ENCODE measurements around the gene OXT. TPM values are rescaled to one million over a fixed set of nuclear protein-coding genes. Genes with fewer than 3 reads are reported as not detected.

The OXT gene
- total RNA-seq, 1 donor from 2014 or later = not detected

- Histone ChIP-seq H3K36me3 (ENCODE audit: control insufficient read depth, insufficient read depth, low read length) (no peaks in the 10 kb centered on the region), H3K27me3 (ENCODE audit: control insufficient read depth, insufficient read depth, low read length) (peaks cover 13% of the 10 kb centered on the region), H3K4me3 (ENCODE audit: low read depth, low read length) (no peak overlapping the region)
- DNase-seq (ENCODE audit: low read depth) = no peak
- TF ChIP-seq, protein P1, sequence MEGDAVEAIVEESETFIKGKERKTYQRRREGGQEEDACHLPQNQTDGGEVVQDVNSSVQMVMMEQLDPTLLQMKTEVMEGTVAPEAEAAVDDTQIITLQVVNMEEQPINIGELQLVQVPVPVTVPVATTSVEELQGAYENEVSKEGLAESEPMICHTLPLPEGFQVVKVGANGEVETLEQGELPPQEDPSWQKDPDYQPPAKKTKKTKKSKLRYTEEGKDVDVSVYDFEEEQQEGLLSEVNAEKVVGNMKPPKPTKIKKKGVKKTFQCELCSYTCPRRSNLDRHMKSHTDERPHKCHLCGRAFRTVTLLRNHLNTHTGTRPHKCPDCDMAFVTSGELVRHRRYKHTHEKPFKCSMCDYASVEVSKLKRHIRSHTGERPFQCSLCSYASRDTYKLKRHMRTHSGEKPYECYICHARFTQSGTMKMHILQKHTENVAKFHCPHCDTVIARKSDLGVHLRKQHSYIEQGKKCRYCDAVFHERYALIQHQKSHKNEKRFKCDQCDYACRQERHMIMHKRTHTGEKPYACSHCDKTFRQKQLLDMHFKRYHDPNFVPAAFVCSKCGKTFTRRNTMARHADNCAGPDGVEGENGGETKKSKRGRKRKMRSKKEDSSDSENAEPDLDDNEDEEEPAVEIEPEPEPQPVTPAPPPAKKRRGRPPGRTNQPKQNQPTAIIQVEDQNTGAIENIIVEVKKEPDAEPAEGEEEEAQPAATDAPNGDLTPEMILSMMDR (IDR thresholded peaks at IDR 0.05; ENCODE audit: insufficient read depth, low read length, poor library complexity, severe bottlenecking) = no peak
These were observed 4.0 kb upstream of the OXT start for GRCh38 chr20:3067139-3068014.

DNA sequence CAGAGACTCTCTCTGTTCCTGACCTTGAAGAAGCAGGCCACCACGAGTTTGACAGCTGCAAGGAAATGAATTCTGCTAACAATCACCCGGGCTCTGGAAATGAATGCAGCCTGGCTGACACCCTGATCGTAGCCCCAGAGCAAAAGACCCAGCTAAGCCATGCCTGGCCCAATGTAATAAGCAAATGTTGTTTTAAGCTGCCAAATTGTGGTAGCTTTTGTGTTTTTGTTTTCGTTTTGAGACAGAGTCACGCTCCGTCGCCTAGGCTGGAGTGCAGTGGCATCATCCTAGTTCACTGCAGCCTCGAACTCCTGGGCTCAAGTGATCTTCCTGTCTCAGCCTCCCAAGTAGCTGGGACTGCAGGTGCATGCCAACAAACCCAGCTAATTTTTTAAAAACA, 3.3 kb upstream of the OXT start:
- DNase-seq (ENCODE audit: low read depth) = no peak
- peaks cover 17% of the 10 kb centered on the region for H3K27me3 ChIP-seq (ENCODE audit: control insufficient read depth, insufficient read depth, low read length)
- no peak overlapping the region for H3K4me3 ChIP-seq (ENCODE audit: low read depth, low read length)
- TF ChIP-seq, protein P1 (IDR thresholded peaks at IDR 0.05; ENCODE audit: insufficient read depth, low read length, poor library complexity, severe bottlenecking) = no peak
- no peaks in the 10 kb centered on the region for H3K36me3 ChIP-seq (ENCODE audit: control insufficient read depth, insufficient read depth, low read length)

- DNase-seq (ENCODE audit: low read depth) = no peak
- Histone ChIP-seq H3K27me3 (ENCODE audit: control insufficient read depth, insufficient read depth, low read length) (peaks cover 17% of the 10 kb centered on the region), H3K4me3 (ENCODE audit: low read depth, low read length) (no peak overlapping the region), H3K36me3 (ENCODE audit: control insufficient read depth, insufficient read depth, low read length) (no peaks in the 10 kb centered on the region)
- TF ChIP-seq, protein P1 (IDR thresholded peaks at IDR 0.05; ENCODE audit: insufficient read depth, low read length, poor library complexity, severe bottlenecking) = no peak
These were observed 2.2 kb upstream of the OXT start for GRCh38 chr20:3068986-3069900.

DNA sequence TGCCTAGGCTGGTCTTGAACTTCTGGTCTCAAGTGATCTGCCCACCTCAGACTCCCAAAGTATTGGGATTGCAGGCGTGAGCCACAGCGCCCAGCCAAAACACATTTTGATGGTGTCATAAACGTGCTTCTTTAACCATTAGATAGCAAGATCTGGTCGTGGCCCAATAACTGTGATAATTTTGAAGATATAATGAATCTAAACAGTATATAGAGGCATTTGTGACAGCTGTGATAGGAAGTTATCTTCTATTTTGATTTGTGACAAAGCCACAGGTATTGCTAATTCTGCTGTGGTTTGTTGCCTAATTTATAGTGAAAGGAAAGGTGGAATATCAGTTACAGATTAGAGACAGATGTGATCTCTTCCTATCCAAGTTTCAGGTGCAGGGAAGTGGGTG, 695 bp upstream of the OXT start:
- Histone ChIP-seq H3K36me3 (ENCODE audit: control insufficient read depth, insufficient read depth, low read length) (no peaks in the 10 kb centered on the region), H3K4me3 (ENCODE audit: low read depth, low read length) (no peak overlapping the region), H3K27me3 (ENCODE audit: control insufficient read depth, insufficient read depth, low read length) (peaks cover 17% of the 10 kb centered on the region)
- TF ChIP-seq, protein P1 (IDR thresholded peaks at IDR 0.05; ENCODE audit: insufficient read depth, low read length, poor library complexity, severe bottlenecking) = no peak
- no peak for DNase-seq (ENCODE audit: low read depth)

- peaks cover 17% of the 10 kb centered on the region for H3K27me3 ChIP-seq (ENCODE audit: control insufficient read depth, insufficient read depth, low read length)
- DNase-seq (ENCODE audit: low read depth) = no peak
- H3K4me3 ChIP-seq (ENCODE audit: low read depth, low read length) = no peak overlapping the region
- TF ChIP-seq, protein P1 (IDR thresholded peaks at IDR 0.05; ENCODE audit: insufficient read depth, low read length, poor library complexity, severe bottlenecking) = no peak
- H3K36me3 ChIP-seq (ENCODE audit: control insufficient read depth, insufficient read depth, low read length) = no peaks in the 10 kb centered on the region
These were observed 182 bp upstream of the OXT start for GRCh38 chr20:3071266-3071609.

All from kidney epithelial cell (primary cell).